ENCODE data around the gene KCNH8.

DNA sequence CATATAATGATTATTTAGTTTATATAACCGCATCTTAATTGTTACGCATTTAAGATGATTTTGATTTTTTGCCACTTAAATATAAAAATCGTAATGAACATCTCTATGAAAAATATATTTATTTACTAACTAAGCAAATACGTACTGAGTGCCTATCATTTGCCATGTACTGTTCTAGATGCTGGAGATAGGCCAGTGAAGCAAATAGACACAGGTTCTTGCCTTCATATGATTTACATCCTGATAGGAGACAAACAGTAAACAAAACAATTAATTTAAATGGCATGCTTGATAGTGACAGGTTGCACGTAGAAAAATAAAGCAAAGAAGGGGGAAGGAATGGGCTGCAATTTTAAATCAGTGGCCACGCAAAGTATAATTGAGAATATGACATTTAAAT is 217.2 kb downstream of the KCNH8 start:
- TF ChIP-seq, protein P1, sequence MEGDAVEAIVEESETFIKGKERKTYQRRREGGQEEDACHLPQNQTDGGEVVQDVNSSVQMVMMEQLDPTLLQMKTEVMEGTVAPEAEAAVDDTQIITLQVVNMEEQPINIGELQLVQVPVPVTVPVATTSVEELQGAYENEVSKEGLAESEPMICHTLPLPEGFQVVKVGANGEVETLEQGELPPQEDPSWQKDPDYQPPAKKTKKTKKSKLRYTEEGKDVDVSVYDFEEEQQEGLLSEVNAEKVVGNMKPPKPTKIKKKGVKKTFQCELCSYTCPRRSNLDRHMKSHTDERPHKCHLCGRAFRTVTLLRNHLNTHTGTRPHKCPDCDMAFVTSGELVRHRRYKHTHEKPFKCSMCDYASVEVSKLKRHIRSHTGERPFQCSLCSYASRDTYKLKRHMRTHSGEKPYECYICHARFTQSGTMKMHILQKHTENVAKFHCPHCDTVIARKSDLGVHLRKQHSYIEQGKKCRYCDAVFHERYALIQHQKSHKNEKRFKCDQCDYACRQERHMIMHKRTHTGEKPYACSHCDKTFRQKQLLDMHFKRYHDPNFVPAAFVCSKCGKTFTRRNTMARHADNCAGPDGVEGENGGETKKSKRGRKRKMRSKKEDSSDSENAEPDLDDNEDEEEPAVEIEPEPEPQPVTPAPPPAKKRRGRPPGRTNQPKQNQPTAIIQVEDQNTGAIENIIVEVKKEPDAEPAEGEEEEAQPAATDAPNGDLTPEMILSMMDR (conservative IDR thresholded peaks at IDR 0.05; ENCODE audit: low read length): no peak
- TF ChIP-seq EZH2phosphoT487 (IDR thresholded peaks at IDR 0.05; ENCODE audit: borderline replicate concordance, low read depth, low read length): no peak

All from OCI-LY7 (cell line).